Measurements from ENCODE around the gene TTF2. TPM values are rescaled to one million over a fixed set of nuclear protein-coding genes. Genes with fewer than 3 reads are reported as not detected.

Gene TTF2
- total RNA-seq, 2 experiments from 2014 or later, result 35.4 to 36.6 TPM

- DNase-seq (no peak), ATAC-seq (ENCODE audit: poor library complexity) (no peak)
- Histone ChIP-seq H3K27ac (ENCODE audit: low read depth in 1 of 2, low read length in 2 of 2) (no peak overlapping the region), H3K4me3 (ENCODE audit: low read length) (no peak overlapping the region), H3K36me3 (ENCODE audit: insufficient read depth, low read length) (no peaks in the 10 kb centered on the region), H3K27me3 (ENCODE audit: control insufficient read depth in 1 of 2, insufficient read depth in 2 of 2, low read length in 2 of 2) (peaks cover 0 to 4% of the 10 kb centered on the region in 2 experiments), H3K9me3 (ENCODE audit: control insufficient read depth in 1 of 2, insufficient read depth in 1 of 2, low read length in 2 of 2) (no peaks in the 10 kb centered on the region), H3K4me1 (ENCODE audit: insufficient read depth, low read length) (peaks cover 17% of the 10 kb centered on the region)
- Mint-ChIP-seq H3K27me3 (peaks cover 9% of the 10 kb centered on the region), H3K4me3 (no peak overlapping the region), H3K27ac (no peak overlapping the region), H3K36me3 (ENCODE audit: low read depth) (no peaks in the 10 kb centered on the region), H3K4me1 (ENCODE audit: low read depth) (peaks cover 9% of the 10 kb centered on the region), H3K9me3 (no peaks in the 10 kb centered on the region)
- ChIA-PET CTCF (interaction anchor here (1.1 to 2.2 kb wide), 3 partner anchors 53 to 245 kb away, joined by 3 to 8 read pairs (median 5); no protein-coding TSS in a partner anchor), POLR2A (no interaction called here)
- TF ChIP-seq, protein P1, sequence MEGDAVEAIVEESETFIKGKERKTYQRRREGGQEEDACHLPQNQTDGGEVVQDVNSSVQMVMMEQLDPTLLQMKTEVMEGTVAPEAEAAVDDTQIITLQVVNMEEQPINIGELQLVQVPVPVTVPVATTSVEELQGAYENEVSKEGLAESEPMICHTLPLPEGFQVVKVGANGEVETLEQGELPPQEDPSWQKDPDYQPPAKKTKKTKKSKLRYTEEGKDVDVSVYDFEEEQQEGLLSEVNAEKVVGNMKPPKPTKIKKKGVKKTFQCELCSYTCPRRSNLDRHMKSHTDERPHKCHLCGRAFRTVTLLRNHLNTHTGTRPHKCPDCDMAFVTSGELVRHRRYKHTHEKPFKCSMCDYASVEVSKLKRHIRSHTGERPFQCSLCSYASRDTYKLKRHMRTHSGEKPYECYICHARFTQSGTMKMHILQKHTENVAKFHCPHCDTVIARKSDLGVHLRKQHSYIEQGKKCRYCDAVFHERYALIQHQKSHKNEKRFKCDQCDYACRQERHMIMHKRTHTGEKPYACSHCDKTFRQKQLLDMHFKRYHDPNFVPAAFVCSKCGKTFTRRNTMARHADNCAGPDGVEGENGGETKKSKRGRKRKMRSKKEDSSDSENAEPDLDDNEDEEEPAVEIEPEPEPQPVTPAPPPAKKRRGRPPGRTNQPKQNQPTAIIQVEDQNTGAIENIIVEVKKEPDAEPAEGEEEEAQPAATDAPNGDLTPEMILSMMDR (IDR thresholded peaks at IDR 0.05), result no peak
- intact Hi-C loops (cut with DNase I, micrococcal nuclease), result loop anchor here in 1 of 2 experiments (5.0 to 10.0 kb wide), 2 partner anchors 482 to 634 kb away; partner anchors contain the start of gene TENT5C
These were observed 63.1 kb downstream of the TTF2 start for GRCh38 chr1:117123274-117123673.

GRCh38 chr1:117124661-117125060, 64.5 kb downstream of the TTF2 start:
- CTCF ChIA-PET, result interaction anchor here (0.7 kb wide), 1 partner anchor 34 kb away, joined by 3 read pairs; no protein-coding TSS in a partner anchor
- DNase-seq, result no peak
- Mint-ChIP-seq H3K4me3 (no peak overlapping the region), H3K9me3 (no peaks in the 10 kb centered on the region), H3K27ac (no peak overlapping the region), H3K27me3 (peaks cover 9% of the 10 kb centered on the region), H3K4me1 (ENCODE audit: low read depth) (peaks cover 9% of the 10 kb centered on the region), H3K36me3 (ENCODE audit: low read depth) (no peaks in the 10 kb centered on the region)
- no peak for ATAC-seq (ENCODE audit: poor library complexity)
- POLR2A ChIA-PET, result no interaction called here
- intact Hi-C loops (cut with DNase I, micrococcal nuclease), result loop anchor here (2.0 to 10.0 kb wide), 4 partner anchors 57 to 633 kb away; partner anchors contain the start of gene TENT5C (in 1 of the 2)
- TF ChIP-seq, protein P1 (IDR thresholded peaks at IDR 0.05), result no peak
- Histone ChIP-seq H3K27ac (ENCODE audit: low read depth in 1 of 2, low read length in 2 of 2) (no peak overlapping the region), H3K9me3 (ENCODE audit: control insufficient read depth in 1 of 2, insufficient read depth in 1 of 2, low read length in 2 of 2) (no peaks in the 10 kb centered on the region), H3K36me3 (ENCODE audit: insufficient read depth, low read length) (no peaks in the 10 kb centered on the region), H3K27me3 (ENCODE audit: control insufficient read depth in 1 of 2, insufficient read depth in 2 of 2, low read length in 2 of 2) (peaks cover 0 to 4% of the 10 kb centered on the region in 2 experiments), H3K4me3 (ENCODE audit: low read length) (no peak overlapping the region), H3K4me1 (ENCODE audit: insufficient read depth, low read length) (peaks cover 17% of the 10 kb centered on the region)

- POLR2A ChIA-PET, result no interaction called here
- no peaks in the 10 kb centered on the region for H3K36me3 Mint-ChIP-seq (ENCODE audit: low read depth)
- TF ChIP-seq, protein P1 (IDR thresholded peaks at IDR 0.05), result no peak
- H3K27ac Mint-ChIP-seq, result no peak overlapping the region
- no peaks in the 10 kb centered on the region for H3K9me3 Mint-ChIP-seq
- H3K4me1 Mint-ChIP-seq (ENCODE audit: low read depth), result no peaks in the 10 kb centered on the region
- DNase-seq (no peak), ATAC-seq (ENCODE audit: poor library complexity) (no peak)
- no peaks in the 10 kb centered on the region for H3K4me1 ChIP-seq (ENCODE audit: insufficient read depth, low read length)
- CTCF ChIA-PET, result interaction anchor here (1.1 to 2.2 kb wide), 5 partner anchors 12 to 60 kb away, joined by 3 to 31 read pairs (median 5); no protein-coding TSS in a partner anchor
- intact Hi-C loops (cut with DNase I, micrococcal nuclease), result loop anchor here (1.0 to 10.0 kb wide), 6 partner anchors 60 to 553 kb away; partner anchors contain the start of gene TENT5C (in 1 of the 2)
- no peak overlapping the region for H3K4me3 ChIP-seq (ENCODE audit: low read length)
- no peaks in the 10 kb centered on the region for H3K36me3 ChIP-seq (ENCODE audit: insufficient read depth, low read length)
- H3K27me3 Mint-ChIP-seq, result peaks cover 9% of the 10 kb centered on the region
- H3K27ac ChIP-seq (ENCODE audit: low read depth in 1 of 2, low read length in 2 of 2), result no peak overlapping the region
- peaks cover 0 to 4% of the 10 kb centered on the region in 2 experiments for H3K27me3 ChIP-seq (ENCODE audit: control insufficient read depth in 1 of 2, insufficient read depth in 2 of 2, low read length in 2 of 2)
- no peaks in the 10 kb centered on the region for H3K9me3 ChIP-seq (ENCODE audit: control insufficient read depth in 1 of 2, insufficient read depth in 1 of 2, low read length in 2 of 2)
- H3K4me3 Mint-ChIP-seq, result no peak overlapping the region
These were observed 67.7 kb downstream of the TTF2 start for GRCh38 chr1:117127795-117128194.

Data from CD4-positive, alpha-beta T cell (primary cell).